NCI-H128 (cell line): ENCODE data around the gene HSPA1L.

Experiments used
- DNase-seq: peaks from one replicate; lab custom pipeline; 2025; ENCODE audit not compliant: unreplicated experiment; lab: John Stamatoyannopoulos, UW

Gene HSPA1L

DNA sequence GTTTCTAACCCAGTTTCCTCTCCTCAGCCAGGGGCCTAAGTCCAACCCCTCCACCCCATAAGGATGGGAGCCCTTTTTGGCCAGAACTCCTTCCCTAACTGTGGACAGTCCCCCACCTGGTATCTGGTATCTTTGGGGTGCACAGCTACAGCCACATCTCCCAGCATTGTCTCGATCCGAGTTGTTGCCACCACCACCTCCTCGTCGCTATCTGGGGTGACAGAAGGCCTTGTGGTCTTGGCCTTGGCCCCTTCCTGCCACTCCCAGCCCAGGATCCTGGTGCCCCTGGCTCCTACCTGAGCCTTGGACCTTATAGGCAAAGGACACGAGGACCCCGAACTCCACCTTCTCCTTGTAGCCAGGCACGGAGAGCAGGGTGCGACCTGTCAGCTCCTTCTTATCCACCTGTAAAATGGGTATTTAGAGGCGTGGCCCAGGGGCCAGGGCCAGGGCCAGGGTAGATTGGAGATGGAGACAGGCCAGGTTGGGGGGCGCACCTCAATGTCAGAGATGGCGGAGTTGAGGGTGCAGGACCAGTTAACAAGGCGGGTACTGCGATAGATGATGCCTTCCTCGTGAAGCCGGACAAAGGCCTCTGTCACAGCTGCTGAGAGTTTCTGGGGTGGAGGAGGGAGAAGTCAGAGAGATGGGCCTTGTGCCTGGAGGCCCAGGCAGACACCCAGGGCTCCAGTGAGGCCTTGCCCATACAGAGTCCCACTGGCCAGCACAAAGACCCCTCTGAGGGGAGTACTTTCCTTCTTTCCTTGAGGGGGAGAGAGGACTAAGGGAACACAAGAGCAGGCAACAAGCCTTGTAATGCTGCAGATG is 30.8 kb downstream of the HSPA1L start:
- DNase-seq: no peak

DNA sequence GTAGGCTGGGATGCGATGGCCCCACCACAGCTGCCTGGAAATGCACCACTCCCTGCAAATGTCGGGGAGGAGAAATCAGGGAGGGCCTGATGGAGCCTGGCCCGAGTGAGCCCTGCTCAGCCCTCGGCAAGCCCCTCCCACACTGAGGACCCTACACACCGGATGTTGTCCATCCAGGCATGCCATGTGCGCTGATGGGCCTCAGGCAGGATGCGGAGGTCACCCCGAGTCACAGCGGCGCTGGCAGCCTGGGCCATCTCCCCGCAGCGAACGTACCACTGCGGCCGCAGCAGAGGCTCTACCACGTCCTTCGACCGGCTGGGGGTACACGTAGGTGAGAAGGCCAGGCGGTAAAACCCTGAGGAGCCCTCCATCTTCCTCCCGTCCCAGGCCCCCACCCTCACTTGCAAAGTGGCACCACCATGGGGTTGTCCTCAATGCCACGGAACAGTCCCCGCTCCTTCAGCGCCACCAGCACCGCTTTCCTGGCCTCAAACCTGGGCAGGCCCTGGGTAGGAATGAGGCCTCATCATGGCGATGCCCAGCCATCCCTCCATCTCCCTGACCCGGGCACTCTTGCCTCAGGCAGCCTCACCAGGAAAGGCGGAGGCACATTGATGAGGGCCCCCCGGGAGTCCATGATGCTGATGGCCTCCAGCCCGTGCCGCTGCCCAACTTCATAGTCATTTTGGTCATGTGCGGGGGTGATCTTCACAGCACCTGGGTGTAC is 32.8 kb downstream of the HSPA1L start:
- no peak for DNase-seq

- DNase-seq: no peak
These were observed 33.6 kb downstream of the HSPA1L start for GRCh38 chr6:31781244-31782125.

- DNase-seq: no peak
These were observed 34.4 kb downstream of the HSPA1L start for GRCh38 chr6:31780507-31781243.

DNA sequence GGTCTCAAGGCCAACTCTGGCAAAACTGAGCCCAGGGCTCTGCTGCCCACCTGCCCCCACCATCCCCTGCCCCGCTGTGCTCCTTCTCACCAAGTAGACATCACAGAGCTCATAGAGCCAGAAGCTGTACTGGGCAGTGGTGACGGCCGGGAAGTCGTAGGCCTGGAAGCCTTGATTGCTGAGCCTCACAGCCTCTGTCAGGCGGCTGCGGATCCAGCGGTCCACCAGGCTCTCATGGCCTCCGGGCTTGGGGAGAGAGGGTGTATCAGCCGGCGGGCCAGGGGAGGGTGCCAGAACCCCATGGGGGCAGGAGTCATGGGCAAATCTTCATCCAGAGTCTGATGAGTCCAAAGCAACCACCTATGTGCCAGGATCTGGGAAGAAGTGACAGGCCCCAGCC is 35.2 kb downstream of the HSPA1L start:
- no peak for DNase-seq

DNA sequence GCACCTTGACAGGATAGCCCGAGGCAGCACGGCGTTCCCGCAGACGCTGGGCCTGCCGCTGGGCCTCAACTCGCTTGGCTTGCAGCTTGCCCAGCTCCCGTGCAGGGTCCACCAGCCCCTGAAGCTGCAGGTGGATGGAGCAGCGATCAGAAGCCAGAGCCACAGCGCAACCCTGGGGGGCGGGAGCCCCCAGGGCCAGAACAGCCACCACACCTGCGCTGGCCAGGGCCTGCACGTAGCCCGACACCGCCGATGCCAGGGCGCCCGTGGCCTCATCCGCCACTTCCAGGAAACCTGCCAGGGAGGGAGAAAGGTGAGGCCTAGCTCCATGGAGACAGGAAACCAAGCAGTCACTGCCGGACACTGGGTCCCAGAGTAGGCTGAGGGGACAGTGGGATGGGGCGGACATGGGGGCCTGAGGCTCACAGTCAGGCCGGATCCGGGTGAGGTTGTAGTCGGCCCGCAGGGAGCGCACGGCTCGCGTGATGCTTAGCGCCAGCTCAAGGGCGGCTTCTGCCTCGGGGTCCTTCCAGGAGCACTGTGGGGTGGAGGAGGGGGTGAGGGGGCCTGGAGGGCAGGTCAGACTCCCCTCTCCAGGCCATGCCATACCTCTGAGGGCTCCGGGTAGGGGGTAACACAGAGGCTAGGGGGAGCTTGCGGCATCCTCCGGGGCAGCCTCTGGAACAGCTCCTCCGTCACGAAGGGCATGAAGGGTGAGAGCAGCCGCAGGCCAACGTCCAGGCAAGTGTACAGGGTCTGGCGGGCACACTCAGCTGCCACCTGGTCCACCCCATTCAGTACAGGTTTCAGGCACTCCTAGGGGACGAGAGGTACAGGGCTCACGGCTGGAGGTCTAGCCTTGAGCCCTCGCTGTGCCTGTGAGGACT is 35.8 kb downstream of the HSPA1L start:
- no peak for DNase-seq

DNA sequence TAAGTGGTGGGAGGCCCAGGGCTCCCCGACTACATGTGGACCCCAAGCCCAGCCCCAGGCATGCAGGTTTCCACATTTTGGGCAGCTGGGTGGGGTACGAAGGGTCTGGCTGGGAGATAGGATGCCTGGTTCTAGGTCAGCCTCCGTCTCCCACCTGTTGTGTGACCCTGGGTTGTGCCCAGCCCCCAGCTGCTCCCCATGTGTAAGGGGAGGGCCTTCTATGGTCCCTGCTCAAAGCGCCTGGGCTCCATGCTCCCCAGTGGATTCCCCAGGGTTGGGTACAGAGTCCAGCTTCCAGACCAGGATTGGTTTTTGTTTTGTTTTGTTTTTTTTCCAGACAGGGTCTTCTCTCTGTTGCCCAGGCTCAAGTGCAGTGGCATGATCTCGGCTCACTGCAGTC is 36.9 kb downstream of the HSPA1L start:
- no peak for DNase-seq

DNA sequence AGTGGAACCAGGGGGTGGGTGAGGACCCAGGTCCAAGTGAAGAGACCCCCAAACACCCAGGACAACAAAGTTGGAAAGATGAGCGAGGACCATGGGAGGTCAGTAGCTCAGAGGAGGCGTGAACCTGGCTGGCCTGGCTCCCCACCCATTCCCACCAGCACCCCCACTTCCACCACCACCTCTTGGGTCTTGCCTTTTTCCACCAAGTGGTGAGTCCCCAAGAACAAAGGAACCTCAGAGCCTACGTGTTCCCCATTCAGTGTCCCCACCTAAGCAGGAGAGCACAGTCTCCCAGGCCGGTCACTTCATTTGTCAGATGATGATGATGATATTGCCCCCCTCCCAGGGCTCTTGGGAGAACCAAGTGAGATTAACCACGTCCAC is 37.4 kb downstream of the HSPA1L start:
- no peak for DNase-seq

- peak; percentile 43 for DNase-seq
These were observed 38.0 kb downstream of the HSPA1L start, which contains the start of gene VWA7 for GRCh38 chr6:31776989-31777666. Gene VWA7 (minus strand): TSS chr6:31777328. CDS start chr6:31776779, 549 bp downstream.

DNA sequence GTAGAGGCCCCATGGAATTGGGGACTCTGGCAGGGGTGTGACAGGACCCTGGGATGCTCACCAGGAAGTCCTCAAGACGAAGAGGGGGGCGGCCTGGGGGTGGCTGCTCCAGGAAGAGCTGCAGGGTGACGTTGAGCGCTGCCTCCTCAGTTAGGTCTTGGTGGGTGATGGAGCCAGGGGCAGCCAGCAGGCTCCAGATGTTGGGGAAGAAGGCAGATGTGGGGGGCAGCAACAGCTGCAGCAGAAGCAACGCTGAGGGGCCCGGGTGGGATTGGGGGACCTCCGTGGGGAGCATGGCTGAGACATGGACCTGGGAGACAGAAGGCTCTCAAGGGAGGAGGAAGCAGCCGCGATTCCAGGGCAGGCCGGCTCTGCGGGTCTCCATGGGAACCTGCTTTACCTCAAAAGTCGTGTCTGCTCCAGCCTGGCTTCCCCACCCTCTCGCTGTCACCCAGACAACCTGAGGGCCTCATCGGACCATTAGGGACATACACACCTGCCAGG is 38.5 kb downstream of the HSPA1L start:
- peak; percentile 43 for DNase-seq

GRCh38 chr6:31775633-31776484 is 39.2 kb downstream of the HSPA1L start:
- DNase-seq: no peak

- no peak for DNase-seq
These were observed 39.9 kb downstream of the HSPA1L start for GRCh38 chr6:31775184-31775583.

- no peak for DNase-seq
These were observed 43.1 kb downstream of the HSPA1L start for GRCh38 chr6:31771992-31772358.

- no peak for DNase-seq
These were observed 44.2 kb downstream of the HSPA1L start for GRCh38 chr6:31770860-31771259.

GRCh38 chr6:31769684-31770371 is 45.3 kb downstream of the HSPA1L start:
- no peak for DNase-seq

GRCh38 chr6:31768363-31769257 is 46.5 kb downstream of the HSPA1L start:
- no peak for DNase-seq
